Prostate gland (tissue), 2 donors: Measurements from ENCODE around the gene GPR89A.
"Not testable (repeated sequence)": the region's sequence is repeated elsewhere in the genome, so short reads cannot be mapped to it uniquely, and the experiment has no call there.

Experiments
- CTCF ChIP-seq, 4 experiments: fragments of 200-600 bp in 2 of 4; fragments of 450-650 bp in 2 of 4; sonication (generic) in 2 of 4; IDR thresholded peaks; 1 replicate in 3 of 4; 2 replicates in 1 of 4; pipeline ENCODE4 v1.5.1; 2016 to 2019; ENCODE audit warnings: antibody characterized with exemption in 4 of 4, mild to moderate bottlenecking in 2 of 4, moderate library complexity in 2 of 4
- POLR2A ChIP-seq: fragments of 450-650 bp; IDR thresholded peaks from one replicate; pipeline ENCODE4 v1.6.1; 2016; ENCODE audit warnings: antibody characterized with exemption, mild to moderate bottlenecking
- POLR2AphosphoS5 ChIP-seq: sonication (generic); formaldehyde crosslinking; IDR thresholded peaks from one replicate; pipeline ENCODE4 v1.6.1; 2017; ENCODE audit warnings: antibody characterized with exemption

GRCh38 chr1:145607289-145607688, 499 bp upstream of the GPR89A start:
- not testable (repeated sequence) for TF ChIP-seq CTCF (IDR thresholded peaks at IDR 0.05); POLR2A; POLR2AphosphoS5
